ENCODE results near the gene PTPRC.
"Not testable (repeated sequence)": the region's sequence is repeated elsewhere in the genome, so short reads cannot be mapped to it uniquely, and the experiment has no call there.

PTPRC gene

DNA sequence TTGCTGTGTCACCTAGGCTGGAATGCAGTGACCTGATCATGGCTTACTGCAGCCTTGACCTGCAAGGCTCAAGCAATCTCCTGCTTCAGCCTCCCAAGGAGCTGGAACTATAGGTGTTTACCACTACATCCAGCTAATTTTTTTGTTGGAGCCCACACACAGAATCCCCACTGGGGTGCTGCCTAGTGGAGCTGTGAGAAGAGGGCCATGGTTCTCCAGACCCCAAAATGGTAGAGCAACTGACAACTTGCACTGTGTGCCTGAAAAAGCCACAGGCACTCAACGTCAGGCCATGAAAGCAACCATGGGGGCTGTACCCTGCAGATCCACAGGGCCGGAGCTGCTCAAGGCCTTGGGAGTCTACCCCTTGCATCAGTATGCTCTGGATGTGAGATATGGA is 39.1 kb upstream of the PTPRC start:
- no peak for TF ChIP-seq CTCF (IDR thresholded peaks at IDR 0.05)
- no peak overlapping the region for H3K4me3 ChIP-seq
- no peak overlapping the region for H3K27ac ChIP-seq
- DNase-seq (ENCODE audit: low spot score), result no peak

- no peak for TF ChIP-seq CTCF (IDR thresholded peaks at IDR 0.05)
- DNase-seq (ENCODE audit: low spot score), result no peak
These were observed 37.9 kb upstream of the PTPRC start for GRCh38 chr1:198600906-198601305.

GRCh38 chr1:198601310-198601709 is 37.5 kb upstream of the PTPRC start:
- H3K4me3 ChIP-seq; H3K27ac ChIP-seq; DNase-seq (ENCODE audit: low spot score): not testable (repeated sequence)

More at GRCh38 chr1:198600906-198601305, 37.9 kb upstream of the PTPRC start:
- Histone ChIP-seq H3K4me3 (no peak overlapping the region), H3K27ac (no peak overlapping the region)

DNA sequence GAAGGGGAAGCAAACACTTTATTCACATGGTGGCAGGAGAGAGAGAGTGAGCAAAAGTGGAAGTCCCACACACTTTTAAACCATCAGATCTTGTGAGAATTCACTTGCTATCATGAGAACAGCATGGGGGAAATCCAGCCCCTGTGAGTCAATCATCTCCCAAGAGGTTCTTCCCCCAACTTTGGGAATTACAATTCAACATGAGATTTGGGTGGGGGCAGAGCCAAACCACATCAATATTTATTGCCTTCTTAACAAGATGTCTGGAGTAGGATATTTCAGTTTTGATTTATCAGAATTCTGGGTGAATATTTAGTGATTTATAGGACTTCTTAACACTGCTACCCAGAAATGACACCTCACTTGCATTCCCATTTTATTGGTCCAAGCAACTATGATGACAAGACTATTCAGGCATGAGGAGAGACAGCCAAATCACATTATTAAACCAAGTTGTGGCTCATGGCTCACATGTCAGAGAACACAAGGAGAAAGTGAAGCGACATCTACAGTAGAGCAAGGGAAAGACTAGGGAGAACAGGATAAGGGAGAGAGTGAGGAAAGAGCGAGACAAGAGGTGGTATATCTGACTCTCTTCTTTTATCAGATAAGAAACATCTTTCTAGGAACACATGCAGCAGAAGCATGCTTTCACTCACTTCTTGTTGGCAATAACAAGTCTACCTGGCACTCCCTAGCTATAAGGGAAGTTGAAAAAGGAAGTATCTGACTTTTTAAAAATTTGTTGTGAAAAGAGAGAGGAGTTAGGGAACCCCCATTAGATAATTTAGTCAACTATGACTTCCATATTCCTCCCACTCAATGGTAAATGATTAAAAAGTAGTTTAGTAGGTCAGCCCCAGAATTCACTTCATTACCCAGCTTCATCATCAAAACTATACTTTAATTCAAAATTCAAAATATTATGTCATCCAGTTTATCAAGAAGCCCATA is 36.6 kb upstream of the PTPRC start:
- no peak for TF ChIP-seq CTCF (IDR thresholded peaks at IDR 0.05)
- no peak for DNase-seq (ENCODE audit: low spot score)
- no peak overlapping the region for H3K27ac ChIP-seq
- H3K4me3 ChIP-seq, result no peak overlapping the region

- TF ChIP-seq CTCF (IDR thresholded peaks at IDR 0.05), result no peak
- Histone ChIP-seq H3K4me3 (no peak overlapping the region), H3K27ac (no peak overlapping the region)
- DNase-seq (ENCODE audit: low spot score), result no peak
These were observed 33.9 kb upstream of the PTPRC start for GRCh38 chr1:198604975-198605374.

DNA sequence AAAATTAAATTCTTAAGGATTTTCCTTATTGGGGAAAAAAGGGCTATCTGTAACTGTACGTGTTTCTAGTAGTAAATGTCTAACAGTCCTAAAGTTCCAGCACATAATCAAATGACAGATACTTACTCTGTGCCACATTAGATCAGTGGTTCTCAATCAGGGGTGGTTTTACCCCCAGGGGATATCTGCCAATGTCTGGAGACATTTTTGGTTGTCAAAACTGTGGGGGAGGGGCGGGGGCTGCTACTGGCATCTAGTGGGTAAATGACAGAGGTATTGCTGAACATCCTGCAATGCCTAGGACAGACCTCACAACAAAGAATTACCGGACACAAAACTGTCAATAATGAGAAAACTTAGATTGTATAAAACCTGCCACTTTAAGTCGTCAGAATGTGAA is 33.4 kb upstream of the PTPRC start:
- no peak for TF ChIP-seq CTCF (IDR thresholded peaks at IDR 0.05)
- DNase-seq (ENCODE audit: low spot score), result no peak
- Histone ChIP-seq H3K27ac (no peak overlapping the region), H3K4me3 (no peak overlapping the region)

- no peak overlapping the region for H3K27ac ChIP-seq
- no peak overlapping the region for H3K4me3 ChIP-seq
- TF ChIP-seq CTCF (IDR thresholded peaks at IDR 0.05), result no peak
- no peak for DNase-seq (ENCODE audit: low spot score)
These were observed 32.8 kb upstream of the PTPRC start for GRCh38 chr1:198606020-198606438.
